Panc1 (cell line): ENCODE data around the gene CRTC1.

Experiments
- CTCF ChIP-seq: fragments of 450-650 bp; IDR thresholded peaks from 2 replicates; pipeline ENCODE4 v1.5.1; 2017; ENCODE audit warnings: mild to moderate bottlenecking
- POLR2AphosphoS5 ChIP-seq: IDR thresholded peaks from 2 replicates; pipeline ENCODE4 v1.6.1; 2012; ENCODE audit warnings: mild to moderate bottlenecking, low read depth, low read length, moderate library complexity
- REST ChIP-seq, 2 experiments: IDR thresholded peaks; 2 replicates each; pipeline ENCODE4 v1.6.1; 2011 to 2012; ENCODE audit warnings: low read depth in 2 of 2, control low read depth in 1 of 2, low read length in 1 of 2, mild to moderate bottlenecking in 1 of 2, moderate library complexity in 1 of 2; ENCODE audit not compliant: insufficient read depth in 1 of 2
- SIN3A ChIP-seq: IDR thresholded peaks from 2 replicates; pipeline ENCODE4 v1.6.1; 2012; ENCODE audit warnings: low read depth, mild to moderate bottlenecking, low read length, moderate library complexity, borderline replicate concordance; ENCODE audit not compliant: insufficient read depth
- TCF7L2 ChIP-seq: IDR thresholded peaks from 2 replicates; pipeline ENCODE4 v1.6.1; 2011; ENCODE audit warnings: mild to moderate bottlenecking, low read depth, low read length, inconsistent platforms

GRCh38 chr19:18663940-18664530, 19.4 kb upstream of the CRTC1 start:
- no peak for TF ChIP-seq CTCF
- TF ChIP-seq POLR2AphosphoS5, result no peak
- TF ChIP-seq SIN3A, result no peak
- no peak for TF ChIP-seq REST (IDR thresholded peaks at IDR 0.05; ENCODE audit: insufficient read depth in 1 of 2, low read depth in 2 of 2, low read length in 1 of 2)
- no peak for TF ChIP-seq TCF7L2
